Activated naive CD4-positive, alpha-beta T cell treated with anti-CD3 and anti-CD28 coated beads, Interleukin-2, amount 50 U/mL, for 24 hours (primary cell): ENCODE measurements around the gene NEIL1.
"Not testable (repeated sequence)": the region's sequence is repeated elsewhere in the genome, so short reads cannot be mapped to it uniquely, and the experiment has no call there.

Experiments
- H3K27ac Mint-ChIP-seq: one replicate; pipeline ENCODE4 v1.8.0; 2021; ENCODE audit warnings: mild to moderate bottlenecking, mixed read lengths
- H3K27me3 Mint-ChIP-seq: one replicate; pipeline ENCODE4 v1.8.0; 2021; ENCODE audit warnings: mixed read lengths
- H3K36me3 Mint-ChIP-seq: one replicate; pipeline ENCODE4 v1.8.0; 2021; ENCODE audit warnings: mixed read lengths
- H3K4me1 Mint-ChIP-seq: one replicate; pipeline ENCODE4 v1.8.0; 2021; ENCODE audit warnings: mixed read lengths
- H3K4me3 Mint-ChIP-seq: one replicate; pipeline ENCODE4 v1.8.0; 2021; ENCODE audit warnings: mild to moderate bottlenecking, mixed read lengths
- H3K9me3 Mint-ChIP-seq: one replicate; pipeline ENCODE4 v1.8.0; 2021; ENCODE audit warnings: mixed read lengths

NEIL1 gene

DNA sequence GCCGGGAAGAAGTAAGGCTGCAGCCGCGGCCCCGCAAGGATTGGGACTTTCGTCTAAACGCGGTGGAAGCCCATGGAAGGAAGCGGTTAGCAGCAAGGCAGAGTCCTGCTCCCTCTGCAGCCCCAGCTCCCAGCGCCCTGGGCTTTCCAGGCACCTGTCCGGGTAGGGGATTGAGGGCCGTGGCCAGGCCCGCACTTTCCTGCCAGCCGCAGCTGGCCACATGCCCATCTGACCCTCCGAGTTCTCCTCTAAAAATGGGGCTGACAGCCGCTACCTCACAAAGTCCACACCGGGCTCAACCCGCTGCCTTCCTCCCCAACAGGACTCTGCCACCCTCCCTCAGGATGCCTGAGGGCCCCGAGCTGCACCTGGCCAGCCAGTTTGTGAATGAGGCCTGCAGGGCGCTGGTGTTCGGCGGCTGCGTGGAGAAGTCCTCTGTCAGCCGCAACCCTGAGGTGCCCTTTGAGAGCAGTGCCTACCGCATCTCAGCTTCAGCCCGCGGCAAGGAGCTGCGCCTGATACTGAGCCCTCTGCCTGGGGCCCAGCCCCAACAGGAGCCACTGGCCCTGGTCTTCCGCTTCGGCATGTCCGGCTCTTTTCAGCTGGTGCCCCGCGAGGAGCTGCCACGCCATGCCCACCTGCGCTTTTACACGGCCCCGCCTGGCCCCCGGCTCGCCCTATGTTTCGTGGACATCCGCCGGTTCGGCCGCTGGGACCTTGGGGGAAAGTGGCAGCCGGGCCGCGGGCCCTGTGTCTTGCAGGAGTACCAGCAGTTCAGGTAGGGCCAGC is 1.9 kb downstream of the NEIL1 start:
- Mint-ChIP-seq H3K27me3 (no peaks in the 10 kb centered on the region), H3K9me3 (peaks cover 5% of the 10 kb centered on the region), H3K4me1 (peaks cover 36% of the 10 kb centered on the region), H3K36me3 (peaks cover 4% of the 10 kb centered on the region), H3K4me3 (peak overlapping the region; percentile 73), H3K27ac (peak overlapping the region; percentile 30)

DNA sequence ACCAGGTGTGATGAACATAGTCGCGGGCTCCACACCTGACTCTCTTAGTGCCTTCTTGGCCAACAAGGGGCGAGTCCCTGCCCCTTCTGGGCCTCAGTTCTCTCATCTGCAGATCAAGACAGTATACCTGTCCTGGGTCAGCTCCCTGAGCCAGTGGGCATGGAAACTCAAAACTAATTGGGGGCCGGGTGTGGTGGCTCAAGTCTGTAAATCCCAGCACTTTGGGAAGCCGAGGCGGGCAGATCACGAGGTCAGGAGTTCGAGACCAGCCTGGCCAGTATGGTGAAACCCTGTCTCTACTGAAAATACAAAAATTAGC is 2.5 kb downstream of the NEIL1 start:
- not testable (repeated sequence) for H3K9me3 Mint-ChIP-seq, H3K36me3 Mint-ChIP-seq, H3K27me3 Mint-ChIP-seq, H3K4me3 Mint-ChIP-seq
- H3K4me1 Mint-ChIP-seq, result peaks cover 36% of the 10 kb centered on the region
- peak overlapping the region; percentile 83 for H3K27ac Mint-ChIP-seq

DNA sequence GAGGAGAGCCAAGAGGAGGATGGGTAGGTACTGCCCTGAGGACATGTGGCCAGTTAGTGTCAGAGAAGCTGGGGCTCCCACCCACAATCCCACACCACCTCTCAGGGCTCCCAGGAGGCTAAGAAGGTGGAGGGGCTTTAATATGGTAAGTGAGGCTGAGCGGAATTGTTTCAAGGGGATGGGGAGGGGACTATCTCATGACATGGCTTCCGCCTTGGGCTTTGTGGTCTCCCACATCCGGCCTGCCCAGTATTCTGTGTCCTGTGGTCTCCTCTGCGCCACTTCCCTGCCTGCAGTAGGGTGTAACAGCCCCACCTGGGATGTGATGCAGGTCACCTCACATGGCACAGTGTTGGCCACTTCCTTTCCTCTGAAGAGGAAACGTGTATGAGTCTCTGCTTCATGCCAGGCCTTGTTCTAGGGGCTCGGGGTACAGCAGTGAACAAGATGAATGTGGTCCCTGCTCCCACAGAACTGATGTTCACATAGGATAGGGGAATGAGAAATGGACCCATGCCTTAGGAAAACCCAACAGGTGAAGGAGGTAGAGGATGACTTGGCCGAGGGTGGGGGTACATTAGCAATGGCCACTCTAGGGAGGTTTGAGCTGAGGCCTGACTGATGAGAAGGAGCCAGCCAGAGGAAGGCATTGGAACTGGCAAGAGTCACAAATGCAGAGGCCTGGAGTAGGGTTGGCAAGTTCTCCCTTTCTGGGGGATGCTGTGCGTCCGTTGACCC is 3.2 kb downstream of the NEIL1 start:
- H3K36me3 Mint-ChIP-seq, result peaks cover 4% of the 10 kb centered on the region
- H3K27me3 Mint-ChIP-seq, result no peaks in the 10 kb centered on the region
- peak overlapping the region; percentile 83 for H3K27ac Mint-ChIP-seq
- H3K4me1 Mint-ChIP-seq, result peaks cover 36% of the 10 kb centered on the region
- peaks cover 5% of the 10 kb centered on the region for H3K9me3 Mint-ChIP-seq
- peak overlapping the region; percentile 61 for H3K4me3 Mint-ChIP-seq

GRCh38 chr15:75350601-75351361 is 3.9 kb downstream of the NEIL1 start:
- Mint-ChIP-seq H3K4me3 (no peak overlapping the region), H3K27ac (peak overlapping the region; percentile 12), H3K36me3 (peaks cover 4% of the 10 kb centered on the region), H3K27me3 (no peaks in the 10 kb centered on the region), H3K4me1 (peaks cover 31% of the 10 kb centered on the region), H3K9me3 (peaks cover 5% of the 10 kb centered on the region)

GRCh38 chr15:75352186-75353080 is 5.6 kb downstream of the NEIL1 start:
- H3K4me3 Mint-ChIP-seq, result no peak overlapping the region
- peaks cover 4% of the 10 kb centered on the region for H3K36me3 Mint-ChIP-seq
- H3K4me1 Mint-ChIP-seq, result peaks cover 23% of the 10 kb centered on the region
- H3K9me3 Mint-ChIP-seq, result peaks cover 5% of the 10 kb centered on the region
- no peak overlapping the region for H3K27ac Mint-ChIP-seq
- no peaks in the 10 kb centered on the region for H3K27me3 Mint-ChIP-seq

DNA sequence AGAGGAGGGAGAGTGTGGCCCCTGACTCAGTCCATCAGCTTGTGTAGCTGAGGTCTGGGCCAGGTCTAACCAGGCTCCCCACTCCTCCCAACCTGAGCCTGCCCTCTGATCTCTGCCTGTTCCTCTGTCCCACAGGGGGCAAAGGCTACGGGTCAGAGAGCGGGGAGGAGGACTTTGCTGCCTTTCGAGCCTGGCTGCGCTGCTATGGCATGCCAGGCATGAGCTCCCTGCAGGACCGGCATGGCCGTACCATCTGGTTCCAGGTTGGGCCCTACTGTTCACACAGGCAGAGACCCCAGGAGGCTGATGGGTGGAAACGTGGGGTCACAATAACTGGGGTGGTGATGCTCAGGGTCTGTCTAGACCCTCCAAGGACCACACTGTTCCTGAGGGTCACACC is 6.8 kb downstream of the NEIL1 start:
- no peaks in the 10 kb centered on the region for H3K27me3 Mint-ChIP-seq
- no peak overlapping the region for H3K4me3 Mint-ChIP-seq
- peaks cover 5% of the 10 kb centered on the region for H3K9me3 Mint-ChIP-seq
- no peak overlapping the region for H3K27ac Mint-ChIP-seq
- peaks cover 4% of the 10 kb centered on the region for H3K36me3 Mint-ChIP-seq
- H3K4me1 Mint-ChIP-seq, result peaks cover 23% of the 10 kb centered on the region

GRCh38 chr15:75354454-75354853 is 7.6 kb downstream of the NEIL1 start:
- Mint-ChIP-seq H3K4me3 (no peak overlapping the region), H3K36me3 (peaks cover 4% of the 10 kb centered on the region), H3K9me3 (peaks cover 5% of the 10 kb centered on the region), H3K27me3 (no peaks in the 10 kb centered on the region), H3K27ac (no peak overlapping the region), H3K4me1 (peaks cover 17% of the 10 kb centered on the region)

- no peaks in the 10 kb centered on the region for H3K9me3 Mint-ChIP-seq
- H3K4me3 Mint-ChIP-seq, result no peak overlapping the region
- H3K27me3 Mint-ChIP-seq, result no peaks in the 10 kb centered on the region
- no peak overlapping the region for H3K27ac Mint-ChIP-seq
- no peaks in the 10 kb centered on the region for H3K36me3 Mint-ChIP-seq
- H3K4me1 Mint-ChIP-seq, result peaks cover 8% of the 10 kb centered on the region
These were observed 8.5 kb downstream of the NEIL1 start for GRCh38 chr15:75355369-75355768.

GRCh38 chr15:75356006-75356405 is 9.2 kb downstream of the NEIL1 start:
- H3K4me3 Mint-ChIP-seq, result no peak overlapping the region
- no peaks in the 10 kb centered on the region for H3K27me3 Mint-ChIP-seq
- H3K36me3 Mint-ChIP-seq, result no peaks in the 10 kb centered on the region
- no peaks in the 10 kb centered on the region for H3K9me3 Mint-ChIP-seq
- H3K27ac Mint-ChIP-seq, result no peak overlapping the region
- H3K4me1 Mint-ChIP-seq, result peaks cover 1% of the 10 kb centered on the region

DNA sequence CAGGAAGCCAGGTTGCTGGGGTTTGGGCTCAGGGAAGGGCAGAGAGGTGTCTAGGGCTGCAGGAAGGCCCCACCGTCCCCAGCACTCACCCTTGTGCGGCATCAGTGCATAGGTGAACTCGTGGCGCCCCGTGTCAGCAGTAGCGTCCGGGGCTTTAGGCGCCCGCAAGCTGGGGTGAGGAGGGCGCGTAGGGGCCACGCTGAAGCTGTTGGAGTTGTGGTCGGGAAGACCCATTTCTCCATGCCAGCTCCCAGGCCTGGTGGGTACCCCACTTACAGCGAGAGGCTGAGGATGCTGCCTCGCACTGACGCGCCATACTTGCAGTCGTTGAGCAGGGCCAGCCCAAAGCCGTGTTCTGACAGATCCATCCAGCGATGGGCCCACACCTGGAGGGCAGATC is 9.7 kb downstream of the NEIL1 start:
- Mint-ChIP-seq H3K4me3 (no peak overlapping the region), H3K27me3 (no peaks in the 10 kb centered on the region), H3K4me1 (no peaks in the 10 kb centered on the region), H3K27ac (no peak overlapping the region), H3K36me3 (peaks cover 2% of the 10 kb centered on the region), H3K9me3 (no peaks in the 10 kb centered on the region)

DNA sequence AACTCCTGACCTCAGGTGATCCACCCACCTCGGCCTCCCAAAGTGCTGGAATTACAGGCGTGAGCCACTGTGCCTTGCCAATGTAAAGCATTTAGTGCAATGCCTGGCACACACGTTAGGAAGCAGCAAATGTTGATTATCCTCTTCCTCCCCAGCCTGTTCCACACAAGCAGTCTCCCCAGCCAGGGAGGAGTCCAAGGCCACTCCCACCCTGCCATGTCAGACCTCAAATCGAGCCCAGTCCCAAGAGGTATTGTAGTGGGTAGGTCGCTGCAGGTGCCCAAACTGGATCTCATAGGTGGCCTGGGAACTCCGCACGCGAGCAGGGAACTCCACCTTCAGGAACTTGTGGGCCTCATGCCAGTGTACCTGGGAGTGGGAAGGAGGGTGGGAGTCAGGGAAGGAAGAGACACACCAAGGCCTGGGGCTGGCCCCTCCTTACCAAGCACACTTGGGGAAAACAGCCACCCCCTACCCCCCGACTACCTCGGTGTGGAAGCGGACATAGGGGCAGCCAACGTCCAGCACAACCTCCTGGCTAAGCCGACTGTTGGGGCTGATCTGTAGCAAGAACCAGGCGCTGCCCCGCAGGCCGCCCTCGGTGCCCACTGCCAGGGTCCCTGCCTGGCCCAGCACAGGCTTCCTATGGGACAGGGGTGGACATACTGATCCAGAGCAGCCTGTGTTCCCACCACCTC is 11.3 kb downstream of the NEIL1 start:
- Mint-ChIP-seq H3K36me3 (peaks cover 2% of the 10 kb centered on the region), H3K4me1 (no peaks in the 10 kb centered on the region), H3K27ac (no peak overlapping the region), H3K27me3 (no peaks in the 10 kb centered on the region), H3K4me3 (no peak overlapping the region), H3K9me3 (no peaks in the 10 kb centered on the region)

DNA sequence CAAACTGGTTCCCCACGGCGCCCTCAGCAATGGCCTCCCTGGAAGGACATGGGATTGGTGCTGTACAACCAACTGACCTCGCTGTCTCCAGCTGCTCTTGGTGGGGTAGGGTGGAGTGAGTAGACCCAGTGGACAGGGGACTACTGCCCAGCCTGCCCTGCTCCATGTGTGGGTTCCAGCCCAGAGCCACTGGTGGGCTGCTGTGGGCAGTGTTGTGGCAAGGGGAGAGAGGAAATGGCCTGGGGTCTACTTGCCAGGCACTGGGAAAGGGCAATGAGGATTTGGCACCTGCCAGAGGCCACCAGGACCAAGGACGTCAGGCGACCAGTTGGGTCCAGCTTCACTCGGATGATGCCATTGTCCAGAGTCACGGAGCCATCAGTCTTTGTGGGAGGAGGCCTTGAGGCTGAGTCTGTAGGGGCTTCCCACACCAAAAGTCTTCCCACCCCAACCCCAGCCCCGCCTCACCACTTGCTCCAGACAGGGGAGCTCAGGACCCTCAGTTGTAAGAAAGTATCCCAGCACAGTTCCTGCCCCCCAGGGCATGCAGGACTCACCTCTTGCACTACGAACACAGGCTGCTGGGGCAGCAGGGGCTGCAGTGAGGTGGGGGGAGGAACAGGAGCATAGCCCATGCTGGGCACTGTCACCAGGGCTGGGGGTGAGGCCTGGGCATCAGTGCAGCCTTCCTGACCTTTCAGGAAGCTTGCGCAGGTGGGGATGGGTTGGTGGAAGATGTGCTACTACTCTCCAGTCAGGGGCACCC is 12.1 kb downstream of the NEIL1 start:
- no peaks in the 10 kb centered on the region for H3K4me1 Mint-ChIP-seq
- peaks cover 2% of the 10 kb centered on the region for H3K36me3 Mint-ChIP-seq
- H3K27ac Mint-ChIP-seq, result no peak overlapping the region
- H3K4me3 Mint-ChIP-seq, result no peak overlapping the region
- no peaks in the 10 kb centered on the region for H3K27me3 Mint-ChIP-seq
- H3K9me3 Mint-ChIP-seq, result no peaks in the 10 kb centered on the region

- Mint-ChIP-seq H3K36me3 (peaks cover 2% of the 10 kb centered on the region), H3K27ac (no peak overlapping the region)
These were observed 12.9 kb downstream of the NEIL1 start for GRCh38 chr15:75359537-75360250.

GRCh38 chr15:75360391-75360790 is 13.6 kb downstream of the NEIL1 start:
- H3K27ac Mint-ChIP-seq, result no peak overlapping the region
- H3K27me3 Mint-ChIP-seq, result no peaks in the 10 kb centered on the region
- H3K9me3 Mint-ChIP-seq, result no peaks in the 10 kb centered on the region
- H3K4me1 Mint-ChIP-seq, result no peaks in the 10 kb centered on the region
- H3K4me3 Mint-ChIP-seq, result no peak overlapping the region
- H3K36me3 Mint-ChIP-seq, result peaks cover 2% of the 10 kb centered on the region

More at GRCh38 chr15:75359537-75360250, 12.9 kb downstream of the NEIL1 start:
- Mint-ChIP-seq H3K27me3 (no peaks in the 10 kb centered on the region), H3K4me1 (no peaks in the 10 kb centered on the region), H3K4me3 (no peak overlapping the region), H3K9me3 (no peaks in the 10 kb centered on the region)
